ENCODE data around the gene FNDC3B.

Gene FNDC3B

GRCh38 chr3:172182797-172183196, 143.4 kb downstream of the FNDC3B start:
- Histone ChIP-seq H3K9ac (ENCODE audit: low read length) (no peak overlapping the region), H3K4me1 (ENCODE audit: control insufficient read depth, insufficient read depth, low read length) (peaks cover 22% of the 10 kb centered on the region), H3K4me3 (ENCODE audit: low read length) (no peak overlapping the region), H3K9me3 (ENCODE audit: control insufficient read depth, low read length) (no peaks in the 10 kb centered on the region), H3K36me3 (ENCODE audit: control insufficient read depth, insufficient read depth, low read length, severe bottlenecking) (peaks cover 5% of the 10 kb centered on the region), H3K27me3 (replicated peaks; ENCODE audit: control insufficient read depth, insufficient read depth, low read length) (no peaks in the 10 kb centered on the region)
- DNase-seq (ENCODE audit: low read depth) = no peak

DNA sequence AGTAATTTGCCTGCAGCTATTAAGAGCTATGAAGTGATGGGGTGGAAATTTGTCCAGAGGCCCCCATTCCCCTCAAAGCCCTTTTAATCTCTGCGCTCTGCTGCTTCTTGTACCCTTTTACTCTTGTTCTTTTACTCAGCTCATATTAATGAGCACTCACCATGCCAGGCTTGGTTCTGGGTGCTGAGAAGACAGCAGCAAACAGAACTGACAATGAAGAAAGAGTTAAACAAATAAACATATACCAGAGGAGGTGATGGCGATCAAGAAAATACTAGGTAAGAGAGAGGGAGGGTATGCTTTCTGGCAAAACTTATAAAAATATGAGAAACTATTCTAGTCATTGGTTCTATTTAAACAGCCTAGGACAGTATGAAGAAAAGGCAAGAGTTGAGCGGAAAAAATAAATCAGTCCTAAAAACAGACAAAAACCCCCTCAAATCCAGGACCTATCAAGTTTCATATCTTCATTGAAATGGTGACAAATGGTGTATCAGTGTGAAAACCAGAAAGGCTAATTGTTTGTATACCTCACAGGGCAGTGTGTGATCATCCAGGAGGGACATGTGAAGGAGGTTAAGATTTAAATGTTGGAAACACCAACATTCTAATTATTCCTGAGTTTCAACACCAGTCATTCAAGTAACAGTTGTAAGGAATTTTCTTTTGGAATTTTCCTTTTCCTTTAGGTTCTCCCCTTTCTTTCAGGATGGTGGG, 144.9 kb downstream of the FNDC3B start:
- no peak for DNase-seq (ENCODE audit: low read depth)
- Histone ChIP-seq H3K4me3 (ENCODE audit: low read length) (no peak overlapping the region), H3K27me3 (replicated peaks; ENCODE audit: control insufficient read depth, insufficient read depth, low read length) (no peaks in the 10 kb centered on the region), H3K36me3 (ENCODE audit: control insufficient read depth, insufficient read depth, low read length, severe bottlenecking) (no peaks in the 10 kb centered on the region), H3K9ac (ENCODE audit: low read length) (no peak overlapping the region), H3K4me1 (ENCODE audit: control insufficient read depth, insufficient read depth, low read length) (peaks cover 16% of the 10 kb centered on the region), H3K9me3 (ENCODE audit: control insufficient read depth, low read length) (no peaks in the 10 kb centered on the region)

- no peak overlapping the region for H3K9ac ChIP-seq (ENCODE audit: low read length)
- H3K36me3 ChIP-seq (ENCODE audit: control insufficient read depth, insufficient read depth, low read length, severe bottlenecking) = peaks cover under 1% of the 10 kb centered on the region
- no peaks in the 10 kb centered on the region for H3K27me3 ChIP-seq (replicated peaks; ENCODE audit: control insufficient read depth, insufficient read depth, low read length)
- H3K4me3 ChIP-seq (ENCODE audit: low read length) = no peak overlapping the region
- DNase-seq (ENCODE audit: low read depth) = no peak
- no peaks in the 10 kb centered on the region for H3K9me3 ChIP-seq (ENCODE audit: control insufficient read depth, low read length)
- H3K4me1 ChIP-seq (ENCODE audit: control insufficient read depth, insufficient read depth, low read length) = peaks cover 24% of the 10 kb centered on the region
Observed at GRCh38 chr3:172185907-172186306, 146.5 kb downstream of the FNDC3B start.

DNA sequence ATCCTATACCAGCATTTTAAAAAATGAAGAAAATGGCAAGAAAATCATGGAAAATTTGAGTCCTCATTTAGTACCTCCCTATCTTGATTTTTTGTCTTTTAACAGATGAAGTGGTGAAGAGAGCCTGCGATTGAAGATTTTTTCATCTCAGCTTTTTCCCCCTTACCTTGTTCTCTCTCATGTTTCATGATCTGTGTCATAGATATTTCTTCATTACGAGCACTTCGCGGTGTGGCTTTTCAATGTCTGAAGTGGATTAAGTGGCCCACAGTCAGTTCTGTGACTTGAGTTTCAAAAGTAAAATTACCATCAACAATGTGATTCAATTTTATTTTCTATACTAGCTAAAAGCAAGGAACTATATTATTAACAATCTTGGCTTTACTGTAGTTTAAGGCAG, 147.2 kb downstream of the FNDC3B start:
- peaks cover 26% of the 10 kb centered on the region for H3K4me1 ChIP-seq (ENCODE audit: control insufficient read depth, insufficient read depth, low read length)
- no peaks in the 10 kb centered on the region for H3K27me3 ChIP-seq (replicated peaks; ENCODE audit: control insufficient read depth, insufficient read depth, low read length)
- H3K4me3 ChIP-seq (ENCODE audit: low read length) = no peak overlapping the region
- peaks cover 6% of the 10 kb centered on the region for H3K36me3 ChIP-seq (ENCODE audit: control insufficient read depth, insufficient read depth, low read length, severe bottlenecking)
- H3K9me3 ChIP-seq (ENCODE audit: control insufficient read depth, low read length) = no peaks in the 10 kb centered on the region
- H3K9ac ChIP-seq (ENCODE audit: low read length) = no peak overlapping the region
- no peak for DNase-seq (ENCODE audit: low read depth)

- H3K27me3 ChIP-seq (replicated peaks; ENCODE audit: control insufficient read depth, insufficient read depth, low read length) = no peaks in the 10 kb centered on the region
- no peak overlapping the region for H3K4me3 ChIP-seq (ENCODE audit: low read length)
- DNase-seq (ENCODE audit: low read depth) = no peak
Observed at GRCh38 chr3:172187511-172187910, 148.1 kb downstream of the FNDC3B start.

GRCh38 chr3:172188511-172188910, 149.1 kb downstream of the FNDC3B start:
- Histone ChIP-seq H3K9me3 (ENCODE audit: control insufficient read depth, low read length) (no peaks in the 10 kb centered on the region), H3K4me3 (ENCODE audit: low read length) (no peak overlapping the region), H3K36me3 (ENCODE audit: control insufficient read depth, insufficient read depth, low read length, severe bottlenecking) (peaks cover 6% of the 10 kb centered on the region), H3K27me3 (replicated peaks; ENCODE audit: control insufficient read depth, insufficient read depth, low read length) (no peaks in the 10 kb centered on the region), H3K9ac (ENCODE audit: low read length) (no peak overlapping the region), H3K4me1 (ENCODE audit: control insufficient read depth, insufficient read depth, low read length) (peaks cover 17% of the 10 kb centered on the region)
- DNase-seq (ENCODE audit: low read depth) = no peak

More at GRCh38 chr3:172187511-172187910, 148.1 kb downstream of the FNDC3B start:
- H3K9me3 ChIP-seq (ENCODE audit: control insufficient read depth, low read length) = no peaks in the 10 kb centered on the region
- peaks cover 6% of the 10 kb centered on the region for H3K36me3 ChIP-seq (ENCODE audit: control insufficient read depth, insufficient read depth, low read length, severe bottlenecking)
- peaks cover 19% of the 10 kb centered on the region for H3K4me1 ChIP-seq (ENCODE audit: control insufficient read depth, insufficient read depth, low read length)
- no peak overlapping the region for H3K9ac ChIP-seq (ENCODE audit: low read length)

DNA sequence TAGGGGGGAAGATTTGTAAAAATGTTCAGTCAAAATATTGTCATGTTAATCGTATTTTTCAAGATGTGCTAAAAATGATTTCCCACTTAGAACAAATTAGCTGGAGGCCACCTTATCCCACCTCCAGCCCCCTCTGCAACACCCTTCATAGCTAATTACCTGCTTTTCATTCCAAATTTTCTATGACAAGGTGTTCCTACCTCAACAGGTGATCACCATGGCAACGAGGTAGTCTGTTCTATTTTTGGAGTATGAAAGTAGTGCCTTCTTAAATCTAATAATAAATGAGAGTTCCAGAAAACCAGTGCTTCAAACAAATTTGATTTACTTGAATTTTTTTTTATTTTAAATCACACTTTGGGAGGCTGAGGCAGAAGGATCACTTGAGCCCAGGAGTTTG, 149.8 kb downstream of the FNDC3B start:
- Histone ChIP-seq H3K4me1 (ENCODE audit: control insufficient read depth, insufficient read depth, low read length) (peaks cover 18% of the 10 kb centered on the region), H3K9me3 (ENCODE audit: control insufficient read depth, low read length) (no peaks in the 10 kb centered on the region), H3K9ac (ENCODE audit: low read length) (no peak overlapping the region), H3K4me3 (ENCODE audit: low read length) (no peak overlapping the region), H3K36me3 (ENCODE audit: control insufficient read depth, insufficient read depth, low read length, severe bottlenecking) (peaks cover 6% of the 10 kb centered on the region), H3K27me3 (replicated peaks; ENCODE audit: control insufficient read depth, insufficient read depth, low read length) (no peaks in the 10 kb centered on the region)
- no peak for DNase-seq (ENCODE audit: low read depth)

DNA sequence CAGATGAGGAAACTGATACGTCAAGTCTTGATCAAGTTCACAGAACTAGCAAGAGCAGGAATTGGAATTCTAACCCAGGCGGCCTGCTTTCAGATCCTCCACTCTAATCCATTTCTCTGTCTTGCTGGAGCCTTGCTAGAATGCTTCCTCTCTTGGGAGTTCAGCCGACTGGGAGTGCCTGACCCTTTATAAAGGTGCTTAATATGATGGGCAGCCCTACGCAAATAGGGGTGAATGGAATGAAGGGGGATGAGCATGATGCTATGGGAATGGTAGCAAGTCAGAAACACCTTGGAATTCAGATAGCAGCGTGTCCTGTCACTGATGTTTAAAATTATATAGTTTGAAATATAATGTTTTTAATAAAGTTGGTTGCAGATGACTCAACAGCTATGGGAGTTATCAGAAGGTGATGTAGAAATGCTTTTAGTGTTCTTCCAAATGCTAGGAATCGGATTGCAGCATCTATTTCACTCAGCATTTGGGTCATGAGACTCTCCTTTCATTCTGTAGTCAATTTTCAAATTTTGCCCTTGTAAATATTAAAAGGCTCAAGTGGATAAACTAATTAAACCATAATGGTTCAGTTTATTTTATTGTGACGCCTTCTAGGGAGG, 150.7 kb downstream of the FNDC3B start:
- Histone ChIP-seq H3K4me3 (ENCODE audit: low read length) (no peak overlapping the region), H3K9me3 (ENCODE audit: control insufficient read depth, low read length) (no peaks in the 10 kb centered on the region), H3K9ac (ENCODE audit: low read length) (no peak overlapping the region), H3K36me3 (ENCODE audit: control insufficient read depth, insufficient read depth, low read length, severe bottlenecking) (peaks cover 6% of the 10 kb centered on the region), H3K27me3 (replicated peaks; ENCODE audit: control insufficient read depth, insufficient read depth, low read length) (no peaks in the 10 kb centered on the region), H3K4me1 (ENCODE audit: control insufficient read depth, insufficient read depth, low read length) (peaks cover 20% of the 10 kb centered on the region)
- DNase-seq (ENCODE audit: low read depth) = peak; percentile 62

DNA sequence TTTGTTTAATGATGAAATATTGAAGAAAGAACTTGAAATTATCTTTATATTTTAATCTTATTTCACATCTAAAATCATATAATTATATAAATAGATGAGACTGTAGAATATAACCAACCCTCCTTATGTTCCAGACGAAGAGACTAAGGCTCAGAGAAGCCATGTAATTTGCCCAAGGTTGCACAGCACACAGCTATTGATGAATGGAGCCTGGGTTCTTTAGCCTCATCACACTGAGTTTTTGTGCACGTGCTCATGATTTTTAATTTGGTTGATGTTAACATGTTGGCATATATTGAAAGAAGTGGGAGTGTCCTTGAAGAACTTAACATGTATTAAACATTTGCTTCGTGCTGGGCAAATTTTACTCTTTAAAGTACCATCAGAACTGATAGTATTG, 151.6 kb downstream of the FNDC3B start:
- Histone ChIP-seq H3K36me3 (ENCODE audit: control insufficient read depth, insufficient read depth, low read length, severe bottlenecking) (peaks cover 6% of the 10 kb centered on the region), H3K4me3 (ENCODE audit: low read length) (no peak overlapping the region), H3K27me3 (replicated peaks; ENCODE audit: control insufficient read depth, insufficient read depth, low read length) (no peaks in the 10 kb centered on the region), H3K4me1 (ENCODE audit: control insufficient read depth, insufficient read depth, low read length) (peaks cover 28% of the 10 kb centered on the region), H3K9me3 (ENCODE audit: control insufficient read depth, low read length) (no peaks in the 10 kb centered on the region), H3K9ac (ENCODE audit: low read length) (no peak overlapping the region)
- no peak for DNase-seq (ENCODE audit: low read depth)

GRCh38 chr3:172191629-172192028, 152.3 kb downstream of the FNDC3B start:
- H3K27me3 ChIP-seq (replicated peaks; ENCODE audit: control insufficient read depth, insufficient read depth, low read length) = no peaks in the 10 kb centered on the region
- H3K36me3 ChIP-seq (ENCODE audit: control insufficient read depth, insufficient read depth, low read length, severe bottlenecking) = peaks cover 6% of the 10 kb centered on the region
- H3K4me3 ChIP-seq (ENCODE audit: low read length) = no peak overlapping the region
- DNase-seq (ENCODE audit: low read depth) = no peak
- H3K9ac ChIP-seq (ENCODE audit: low read length) = no peak overlapping the region
- H3K4me1 ChIP-seq (ENCODE audit: control insufficient read depth, insufficient read depth, low read length) = peaks cover 28% of the 10 kb centered on the region
- H3K9me3 ChIP-seq (ENCODE audit: control insufficient read depth, low read length) = no peaks in the 10 kb centered on the region

DNA sequence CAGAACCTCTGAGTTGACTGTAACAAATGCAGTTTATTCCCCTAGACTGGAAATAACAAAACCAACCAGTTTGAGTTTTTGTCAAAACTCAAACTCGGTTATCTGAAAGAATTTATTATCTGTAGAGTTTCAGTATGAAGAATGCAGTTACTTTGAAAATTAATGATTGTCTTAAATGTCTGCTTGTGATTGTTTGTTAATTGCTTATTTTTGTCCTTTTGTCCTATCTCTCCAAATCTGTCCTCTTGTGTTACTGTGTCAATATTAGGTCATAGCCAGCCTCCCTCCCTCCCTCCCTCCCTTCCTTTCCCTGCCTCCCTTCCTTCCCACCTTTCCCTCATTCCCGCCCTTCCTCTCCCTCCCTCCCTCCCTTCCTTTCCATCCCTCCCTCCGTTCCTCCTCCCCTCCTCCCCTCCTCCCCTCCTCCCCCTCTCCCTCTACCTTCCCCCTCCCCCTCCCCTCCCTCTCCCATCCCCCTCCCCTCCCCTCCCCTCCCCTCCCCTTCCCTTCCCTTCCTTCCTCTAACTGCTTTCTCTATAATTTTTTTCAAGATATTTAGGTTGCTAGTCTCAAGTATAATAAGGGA, 153.5 kb downstream of the FNDC3B start:
- no peak for DNase-seq (ENCODE audit: low read depth)
- Histone ChIP-seq H3K27me3 (replicated peaks; ENCODE audit: control insufficient read depth, insufficient read depth, low read length) (no peaks in the 10 kb centered on the region), H3K4me3 (ENCODE audit: low read length) (no peak overlapping the region), H3K9me3 (ENCODE audit: control insufficient read depth, low read length) (no peaks in the 10 kb centered on the region), H3K36me3 (ENCODE audit: control insufficient read depth, insufficient read depth, low read length, severe bottlenecking) (peaks cover 8% of the 10 kb centered on the region), H3K4me1 (ENCODE audit: control insufficient read depth, insufficient read depth, low read length) (peaks cover 28% of the 10 kb centered on the region), H3K9ac (ENCODE audit: low read length) (no peak overlapping the region)

Measured in adipocyte (in vitro differentiated cells).